ENCODE data around the gene PAX3. TPM values are rescaled to one million over a fixed set of nuclear protein-coding genes. Genes with fewer than 3 reads are reported as not detected.

The PAX3 gene
- total RNA-seq, 1 donor from 2014 or later = 66.7 TPM

DNA sequence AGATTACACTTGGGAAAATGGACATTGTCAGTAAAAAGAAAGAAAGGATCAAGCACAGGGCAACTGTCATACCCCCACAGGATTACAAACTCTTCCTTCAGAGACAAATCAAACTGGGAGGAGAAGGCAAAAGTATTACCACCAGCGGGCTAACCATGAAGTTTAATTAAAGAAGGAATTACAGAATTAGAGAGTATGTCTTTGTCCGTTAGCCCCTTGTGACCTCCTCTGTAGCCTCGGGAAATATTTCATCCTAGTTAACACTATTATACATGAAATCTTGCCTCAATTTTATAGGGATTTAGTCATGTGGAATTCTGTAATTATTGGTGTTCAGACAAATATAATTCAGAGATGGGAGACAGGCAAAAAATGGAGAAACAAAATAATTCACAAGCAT is 60.7 kb downstream of the PAX3 start:
- Mint-ChIP-seq H3K4me3 (no peak overlapping the region), H3K27me3 (peaks cover 96% of the 10 kb centered on the region), H3K27ac (no peak overlapping the region), H3K4me1 (ENCODE audit: unreplicated experiment) (peaks cover 10% of the 10 kb centered on the region), H3K36me3 (no peaks in the 10 kb centered on the region), H3K9me3 (no peaks in the 10 kb centered on the region)
- TF ChIP-seq CTCF (conservative IDR thresholded peaks at IDR 0.05) = no peak
- no peak for DNase-seq (ENCODE audit: extremely low spot score, unreplicated experiment)

DNA sequence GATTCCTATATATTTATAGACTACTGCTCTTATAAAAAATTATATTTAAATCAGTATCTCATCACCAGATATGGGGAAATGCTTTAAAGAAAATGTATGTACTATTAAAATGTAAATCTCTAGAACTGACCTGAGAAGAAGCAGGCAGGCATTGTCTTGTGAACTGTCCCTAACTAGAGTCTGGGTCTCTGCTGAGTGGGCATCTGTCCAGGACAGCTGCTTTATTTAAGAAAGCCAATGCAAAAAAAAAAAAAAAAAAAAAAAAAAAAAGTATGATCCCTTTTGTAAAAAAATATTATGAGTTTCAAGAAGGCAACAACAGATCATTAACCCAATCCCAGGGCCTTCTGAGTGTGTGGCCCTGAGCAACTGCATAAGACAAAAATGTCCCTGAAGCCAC is 66.0 kb downstream of the PAX3 start:
- no peak for TF ChIP-seq CTCF (conservative IDR thresholded peaks at IDR 0.05)
- Mint-ChIP-seq H3K27ac (no peak overlapping the region), H3K4me3 (no peak overlapping the region), H3K4me1 (ENCODE audit: unreplicated experiment) (no peaks in the 10 kb centered on the region), H3K27me3 (peaks cover 84% of the 10 kb centered on the region), H3K9me3 (no peaks in the 10 kb centered on the region), H3K36me3 (peaks cover 5% of the 10 kb centered on the region)
- no peak for DNase-seq (ENCODE audit: extremely low spot score, unreplicated experiment)

GRCh38 chr2:222232372-222232771 is 66.4 kb downstream of the PAX3 start:
- TF ChIP-seq CTCF (conservative IDR thresholded peaks at IDR 0.05) = no peak
- DNase-seq (ENCODE audit: extremely low spot score, unreplicated experiment) = no peak
- H3K36me3 Mint-ChIP-seq = peaks cover 5% of the 10 kb centered on the region
- H3K27ac Mint-ChIP-seq = no peak overlapping the region
- no peak overlapping the region for H3K4me3 Mint-ChIP-seq
- H3K9me3 Mint-ChIP-seq = no peaks in the 10 kb centered on the region
- H3K4me1 Mint-ChIP-seq (ENCODE audit: unreplicated experiment) = no peaks in the 10 kb centered on the region
- H3K27me3 Mint-ChIP-seq = peaks cover 81% of the 10 kb centered on the region

GRCh38 chr2:222228054-222228453 is 70.7 kb downstream of the PAX3 start:
- no peak for TF ChIP-seq CTCF (conservative IDR thresholded peaks at IDR 0.05)
- Mint-ChIP-seq H3K27ac (no peak overlapping the region), H3K4me1 (ENCODE audit: unreplicated experiment) (no peaks in the 10 kb centered on the region), H3K4me3 (no peak overlapping the region), H3K9me3 (no peaks in the 10 kb centered on the region), H3K27me3 (peaks cover 75% of the 10 kb centered on the region), H3K36me3 (peaks cover 5% of the 10 kb centered on the region)
- DNase-seq (ENCODE audit: extremely low spot score, unreplicated experiment) = no peak

DNA sequence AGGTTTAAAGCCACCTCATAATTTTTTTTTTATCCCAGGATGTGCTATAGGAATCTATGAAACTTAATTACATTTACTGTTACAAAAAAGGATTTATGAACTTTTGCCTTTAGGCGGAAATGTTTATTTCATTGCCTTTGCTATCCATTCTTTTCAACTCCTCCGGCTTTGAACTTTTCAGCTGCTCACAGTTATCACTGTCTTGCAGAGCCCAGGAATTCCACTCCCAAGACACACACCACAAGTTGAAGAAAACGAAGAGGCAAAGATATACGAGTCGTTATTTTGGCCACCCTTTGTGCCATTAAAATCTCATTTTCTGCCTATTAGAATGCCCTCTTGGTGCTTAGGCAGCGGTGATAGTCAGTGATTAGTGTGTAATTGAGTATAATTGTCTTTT is 80.0 kb downstream of the PAX3 start:
- TF ChIP-seq CTCF (conservative IDR thresholded peaks at IDR 0.05) = no peak
- Mint-ChIP-seq H3K9me3 (no peaks in the 10 kb centered on the region), H3K36me3 (no peaks in the 10 kb centered on the region), H3K4me1 (ENCODE audit: unreplicated experiment) (no peaks in the 10 kb centered on the region), H3K27me3 (peaks cover 100% of the 10 kb centered on the region), H3K4me3 (no peak overlapping the region), H3K27ac (no peak overlapping the region)
- no peak for DNase-seq (ENCODE audit: extremely low spot score, unreplicated experiment)

DNA sequence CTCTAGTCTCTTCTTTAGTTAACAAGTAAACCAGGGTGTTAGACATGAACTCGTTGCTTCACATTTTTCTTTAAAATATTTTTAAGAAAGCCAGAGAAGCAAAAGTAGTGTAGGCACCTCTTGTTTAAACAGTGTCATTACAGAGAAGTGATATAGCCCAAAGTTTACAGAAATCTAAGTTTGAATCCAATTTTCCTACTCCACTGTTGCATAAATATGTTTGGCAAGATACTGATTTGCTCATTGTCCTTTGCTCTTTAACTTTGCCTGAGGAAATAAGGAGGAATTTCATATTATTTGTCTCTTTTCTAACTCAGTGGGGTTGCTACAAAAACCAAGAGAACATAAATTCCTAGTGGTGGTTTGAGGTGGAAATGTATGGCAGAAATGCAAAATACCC is 81.1 kb downstream of the PAX3 start:
- TF ChIP-seq CTCF (conservative IDR thresholded peaks at IDR 0.05) = no peak
- Mint-ChIP-seq H3K4me1 (ENCODE audit: unreplicated experiment) (no peaks in the 10 kb centered on the region), H3K4me3 (no peak overlapping the region), H3K27me3 (peaks cover 99% of the 10 kb centered on the region), H3K9me3 (no peaks in the 10 kb centered on the region), H3K36me3 (no peaks in the 10 kb centered on the region), H3K27ac (no peak overlapping the region)
- DNase-seq (ENCODE audit: extremely low spot score, unreplicated experiment) = no peak

Measured in type B pancreatic cell (in vitro differentiated cells).